ENCODE results near the gene DUOX2. TPM values are rescaled to one million over a fixed set of nuclear protein-coding genes. Genes with fewer than 3 reads are reported as not detected.
"Not testable (repeated sequence)": the region's sequence is repeated elsewhere in the genome, so short reads cannot be mapped to it uniquely, and the experiment has no call there.

The DUOX2 gene
- total and polyA plus RNA-seq, 5 donors = 0.39 to 0.63 (median 0.41) TPM

GRCh38 chr15:45058690-45059675 is 55.0 kb downstream of the DUOX2 start:
- H3K4me1 ChIP-seq (ENCODE audit: control insufficient read depth, insufficient read depth, low read length); H3K9me3 ChIP-seq (ENCODE audit: control insufficient read depth, low read length); H3K27me3 ChIP-seq (ENCODE audit: control insufficient read depth, insufficient read depth); H3K27ac ChIP-seq (ENCODE audit: low read length); intact Hi-C loops (cut with DNase I); H3K4me3 ChIP-seq (ENCODE audit: low read length); ATAC-seq; DNase-seq: not testable (repeated sequence)
- WGBS = 84% methylated on average over 3 of the region's 3 CpGs

GRCh38 chr15:45052676-45053075 is 61.3 kb downstream of the DUOX2 start:
- H3K27ac ChIP-seq (ENCODE audit: low read length); H3K9me3 ChIP-seq (ENCODE audit: control insufficient read depth, low read length); H3K27me3 ChIP-seq (ENCODE audit: control insufficient read depth, insufficient read depth); H3K4me3 ChIP-seq (ENCODE audit: low read length); H3K4me1 ChIP-seq (ENCODE audit: control insufficient read depth, insufficient read depth, low read length); intact Hi-C loops (cut with DNase I); ATAC-seq; DNase-seq: not testable (repeated sequence)
- WGBS = 89% methylated on average over 3 of the region's 3 CpGs

- no peak for DNase-seq
- Histone ChIP-seq H3K27me3 (ENCODE audit: control insufficient read depth, insufficient read depth) (no peaks in the 10 kb centered on the region), H3K4me1 (ENCODE audit: control insufficient read depth, insufficient read depth, low read length) (no peaks in the 10 kb centered on the region), H3K9me3 (ENCODE audit: control insufficient read depth, low read length) (no peaks in the 10 kb centered on the region), H3K27ac (ENCODE audit: low read length) (no peak overlapping the region), H3K4me3 (ENCODE audit: low read length) (no peak overlapping the region)
- intact Hi-C loops (cut with DNase I) = no loop called here
- ATAC-seq = no peak
- 98% methylated on average over 1 of the region's 1 CpG for WGBS
Observed at GRCh38 chr15:45050587-45050986, 63.4 kb downstream of the DUOX2 start.

GRCh38 chr15:45048794-45049631 is 65.0 kb downstream of the DUOX2 start:
- peak in 1 of 3 donors; percentile 63 for DNase-seq
- WGBS = 38% methylated on average over 7 of the region's 7 CpGs

DNA sequence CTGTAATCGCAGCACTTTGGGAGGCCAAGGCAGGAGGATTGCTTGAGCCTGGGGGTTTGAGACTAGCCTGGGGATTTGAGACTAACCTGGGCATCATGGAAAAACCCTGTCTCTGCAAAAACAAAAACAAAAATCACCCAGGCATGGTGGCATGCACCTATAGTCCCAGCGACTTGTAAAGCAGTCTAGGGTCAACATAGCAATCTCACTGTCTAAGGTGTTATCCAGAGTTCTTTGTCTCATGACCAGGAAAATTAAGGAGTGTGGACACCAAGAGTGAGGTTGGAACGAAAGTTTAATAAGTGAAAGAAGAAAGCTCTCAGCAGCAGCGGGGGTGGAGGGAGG is 65.6 kb downstream of the DUOX2 start:
- H3K27ac ChIP-seq (ENCODE audit: low read length); DNase-seq; H3K4me1 ChIP-seq (ENCODE audit: control insufficient read depth, insufficient read depth, low read length); H3K27me3 ChIP-seq (ENCODE audit: control insufficient read depth, insufficient read depth); H3K4me3 ChIP-seq (ENCODE audit: low read length); intact Hi-C loops (cut with DNase I); H3K9me3 ChIP-seq (ENCODE audit: control insufficient read depth, low read length); ATAC-seq: not testable (repeated sequence)
- WGBS = 56% methylated on average over 4 of the region's 4 CpGs

More at GRCh38 chr15:45048794-45049631, 65.0 kb downstream of the DUOX2 start:
- Histone ChIP-seq H3K4me1 (ENCODE audit: control insufficient read depth, insufficient read depth, low read length) (no peaks in the 10 kb centered on the region), H3K9me3 (ENCODE audit: control insufficient read depth, low read length) (no peaks in the 10 kb centered on the region), H3K27me3 (ENCODE audit: control insufficient read depth, insufficient read depth) (no peaks in the 10 kb centered on the region), H3K4me3 (ENCODE audit: low read length) (no peak overlapping the region), H3K27ac (ENCODE audit: low read length) (no peak overlapping the region)
- peak; percentile 71 for ATAC-seq
- intact Hi-C loops (cut with DNase I) = no loop called here

DNA sequence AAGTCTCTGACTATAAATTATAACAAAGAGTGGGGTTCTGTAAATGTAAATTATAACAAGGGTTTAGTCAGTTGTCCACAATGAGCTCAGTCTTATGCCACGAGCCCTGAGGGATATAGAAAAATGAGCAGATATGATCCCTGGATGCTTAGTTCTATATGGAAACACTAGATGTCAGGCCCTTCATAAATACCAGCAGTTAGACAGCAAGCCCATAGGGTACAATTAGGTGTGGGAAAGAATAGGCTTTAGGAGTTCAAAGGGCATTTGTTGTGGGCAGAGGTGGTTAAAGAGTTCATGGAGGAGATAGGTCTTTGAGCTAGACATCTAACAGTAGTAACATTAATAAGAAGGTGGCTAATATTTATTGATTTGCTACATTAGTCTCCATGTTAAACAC is 69.7 kb downstream of the DUOX2 start:
- intact Hi-C loops (cut with DNase I); H3K27ac ChIP-seq (ENCODE audit: low read length); H3K4me1 ChIP-seq (ENCODE audit: control insufficient read depth, insufficient read depth, low read length); H3K9me3 ChIP-seq (ENCODE audit: control insufficient read depth, low read length); DNase-seq; ATAC-seq; H3K27me3 ChIP-seq (ENCODE audit: control insufficient read depth, insufficient read depth); H3K4me3 ChIP-seq (ENCODE audit: low read length): not testable (repeated sequence)
- 91% methylated on average over 1 of the region's 1 CpG for WGBS

- ATAC-seq, DNase-seq: not testable (repeated sequence)
- WGBS = 77% methylated on average over 2 of the region's 2 CpGs
Observed at GRCh38 chr15:45042859-45043258, 71.1 kb downstream of the DUOX2 start.

More at GRCh38 chr15:45042859-45043258, 71.1 kb downstream of the DUOX2 start:
- H3K27ac ChIP-seq (ENCODE audit: low read length); intact Hi-C loops (cut with DNase I); H3K4me3 ChIP-seq (ENCODE audit: low read length); H3K27me3 ChIP-seq (ENCODE audit: control insufficient read depth, insufficient read depth); H3K9me3 ChIP-seq (ENCODE audit: control insufficient read depth, low read length); H3K4me1 ChIP-seq (ENCODE audit: control insufficient read depth, insufficient read depth, low read length): not testable (repeated sequence)

Other genes starting within 250 kb of the DUOX2 start
- not detected for gene TERB2, start 157.5 kb downstream of the DUOX2 start, total RNA-seq
- gene TERB2, start 157.5 kb downstream of the DUOX2 start, polyA plus RNA-seq = not detected
- 10 to 100 TPM; 11.0 to 14.7 (median 12.9) TPM for gene SORD, start 91.0 kb downstream of the DUOX2 start, total RNA-seq
- 5.5 TPM for gene SORD, start 91.0 kb downstream of the DUOX2 start, polyA plus RNA-seq
- gene DUOXA2, start 154 bp upstream of the DUOX2 start, total RNA-seq = not detected
- gene DUOXA2, start 154 bp upstream of the DUOX2 start, polyA plus RNA-seq = 0.05 TPM
- gene DUOXA1, start 15.7 kb upstream of the DUOX2 start, total RNA-seq = 1 to 10 TPM in 3 of 4 donors, under 1 TPM in 1; 0.72 to 2.1 (median 1.7) TPM
- gene DUOXA1, start 15.7 kb upstream of the DUOX2 start, polyA plus RNA-seq = 1.2 TPM
- 1 to 10 TPM; 1.9 to 6.1 (median 3.6) TPM for gene DUOX1, start 15.8 kb upstream of the DUOX2 start, total RNA-seq
- 2.0 TPM for gene DUOX1, start 15.8 kb upstream of the DUOX2 start, polyA plus RNA-seq
- gene SHF, start 73.8 kb upstream of the DUOX2 start, total RNA-seq = 10 to 100 TPM in 2 of 4 donors, 1 to 10 TPM in 2; 8.1 to 13.2 (median 10.6) TPM
- 8.8 TPM for gene SHF, start 73.8 kb upstream of the DUOX2 start, polyA plus RNA-seq
- not detected for gene SLC28A2, start 138.1 kb upstream of the DUOX2 start, total RNA-seq
- not detected for gene SLC28A2, start 138.1 kb upstream of the DUOX2 start, polyA plus RNA-seq